ENCODE data around the gene KNOP1. TPM values are rescaled to one million over a fixed set of nuclear protein-coding genes. Genes with fewer than 3 reads are reported as not detected.

Gene KNOP1
- total and polyA plus RNA-seq, 2 of the 13 experiments (the other 11 are each of a cell fraction or from before 2014, with no cell fraction given) = 21.2 to 57.5 TPM

GRCh38 chr16:19722269-19722952 is 4.4 kb upstream of the KNOP1 start (continued):
- TF ChIP-seq ZNF281 (CRISPR knock-in tag; IDR thresholded peaks at IDR 0.05; ENCODE audit: borderline replicate concordance) (no peak), ZBTB40 (IDR thresholded peaks at IDR 0.05) (no peak), ZBTB40 (CRISPR knock-in tag; IDR thresholded peaks at IDR 0.05) (no peak), ZNF274 (CRISPR knock-in tag; IDR thresholded peaks at IDR 0.05) (no peak), NFKBIZ (CRISPR knock-in tag; IDR thresholded peaks at IDR 0.05) (no peak)

Measured in HepG2 (cell line).